Measurements from ENCODE around the gene SEZ6L2. TPM values are rescaled to one million over a fixed set of nuclear protein-coding genes. Genes with fewer than 3 reads are reported as not detected.

The SEZ6L2 gene
- total and polyA plus RNA-seq, 2 of the 13 experiments (the other 11 are each of a cell fraction or from before 2014, with no cell fraction given), result 14.9 to 16.9 TPM

GRCh38 chr16:29913514-29913913 lies 14.2 kb upstream of the SEZ6L2 start:
- ATAC-seq (no peak), FAIRE-seq (no peak), DNase-seq (ENCODE audit: low spot score) (no peak)
- Histone ChIP-seq H3K79me2 (ENCODE audit: insufficient read depth, low read length) (no peaks in the 10 kb centered on the region), H3K36me3 (replicated peaks in 1 of 2; ENCODE audit: control insufficient read depth in 1 of 2, insufficient read depth in 2 of 2, low read length in 2 of 2) (no peaks in the 10 kb centered on the region; a peak in 2 of 5 replicates), H4K20me1 (ENCODE audit: insufficient read depth, low read length) (no peaks in the 10 kb centered on the region), H3K27ac (ENCODE audit: extremely low read length, insufficient read depth, low read length) (no peak overlapping the region), H2AFZ (ENCODE audit: low read length) (no peak overlapping the region), H3K9ac (ENCODE audit: insufficient read depth, low read depth, low read length) (no peak overlapping the region), H3K4me1 (ENCODE audit: insufficient read depth, low read length) (peaks cover 14% of the 10 kb centered on the region), H3K27me3 (ENCODE audit: control insufficient read depth in 1 of 2, insufficient read depth in 2 of 2, low read length in 2 of 2) (no peaks in the 10 kb centered on the region), H3K4me3 (replicated peaks in 1 of 3; ENCODE audit: insufficient read depth in 1 of 3, low read depth in 2 of 3, low read length in 3 of 3) (no peak overlapping the region), H3K9me3 (ENCODE audit: low read length) (no peaks in the 10 kb centered on the region), H3K4me2 (ENCODE audit: low read depth, low read length) (no peak overlapping the region)
- POLR2A ChIA-PET, result interaction anchor here (4.8 to 6.2 kb wide), 2 partner anchors 12 to 13 kb away, joined by 34 to 49 read pairs; partner anchors contain the start of genes ASPHD1, KCTD13 and SEZ6L2
- WGBS (ENCODE audit: low lambda C conversion rate), result 93% methylated on average over 8 of the region's 8 CpGs
- CTCF ChIA-PET (ENCODE audit: low intra/inter-chr PET ratio, low total read pairs), result no interaction called here
- intact Hi-C loops (cut with micrococcal nuclease; ENCODE audit: unreplicated experiment), result no loop called here
- in situ Hi-C loops (cut with HindIII; ENCODE audit: extremely low pct_ligation_motif_present, low pct_unique_long_range_greater_than_20kb), result no loop called here
- no TSS peak for BruUV-seq (replicated peaks)
- TF ChIP-seq AGO2 (optimal IDR thresholded peaks at IDR 0.05; ENCODE audit: low read depth, low read length) (peak; percentile 36), ARID5B (CRISPR knock-in tag; IDR thresholded peaks at IDR 0.05) (no peak)

- intact Hi-C loops (cut with micrococcal nuclease; ENCODE audit: unreplicated experiment), result no loop called here
- Histone ChIP-seq H3K27ac (ENCODE audit: extremely low read length, insufficient read depth, low read length) (no peak overlapping the region), H3K4me1 (ENCODE audit: insufficient read depth, low read length) (peaks cover 19% of the 10 kb centered on the region), H2AFZ (ENCODE audit: low read length) (no peak overlapping the region), H3K79me2 (ENCODE audit: insufficient read depth, low read length) (no peaks in the 10 kb centered on the region), H3K36me3 (replicated peaks in 1 of 2; ENCODE audit: control insufficient read depth in 1 of 2, insufficient read depth in 2 of 2, low read length in 2 of 2) (no peaks in the 10 kb centered on the region; a peak in 2 of 5 replicates), H3K9ac (ENCODE audit: insufficient read depth, low read depth, low read length) (no peak overlapping the region), H4K20me1 (ENCODE audit: insufficient read depth, low read length) (no peaks in the 10 kb centered on the region), H3K9me3 (ENCODE audit: low read length) (no peaks in the 10 kb centered on the region), H3K4me3 (replicated peaks in 1 of 3; ENCODE audit: insufficient read depth in 1 of 3, low read depth in 2 of 3, low read length in 3 of 3) (no peak overlapping the region), H3K27me3 (ENCODE audit: control insufficient read depth in 1 of 2, insufficient read depth in 2 of 2, low read length in 2 of 2) (no peaks in the 10 kb centered on the region), H3K4me2 (ENCODE audit: low read depth, low read length) (no peak overlapping the region)
- ChIA-PET CTCF (ENCODE audit: low intra/inter-chr PET ratio, low total read pairs) (no interaction called here), POLR2A (interaction anchor here (1.3 to 6.2 kb wide), 2 partner anchors 11 to 14 kb away, joined by 7 to 49 read pairs; partner anchors contain the start of genes ASPHD1, KCTD13 and SEZ6L2)
- ATAC-seq (peak; percentile 19), FAIRE-seq (no peak), DNase-seq (ENCODE audit: low spot score) (no peak)
- in situ Hi-C loops (cut with HindIII; ENCODE audit: extremely low pct_ligation_motif_present, low pct_unique_long_range_greater_than_20kb), result no loop called here
- TF ChIP-seq ZNF552 (CRISPR knock-in tag; IDR thresholded peaks at IDR 0.05; ENCODE audit: borderline replicate concordance) (0 out of 2 replicates have a peak, but pooled peaks have one; percentile 32), ZNF280B (CRISPR knock-in tag; IDR thresholded peaks at IDR 0.05; ENCODE audit: borderline replicate concordance) (peak; percentile 35; the same call in 1 of the 2 replicates), AGO2 (optimal IDR thresholded peaks at IDR 0.05; ENCODE audit: low read depth, low read length) (peak; percentile 93), ZNF615 (CRISPR knock-in tag; IDR thresholded peaks at IDR 0.05; ENCODE audit: borderline replicate concordance) (no peak), TP53 (CRISPR knock-in tag; conservative IDR thresholded peaks at IDR 0.05) (no peak), GTF3A (CRISPR knock-in tag; conservative IDR thresholded peaks at IDR 0.05) (no peak), SP1 (IDR thresholded peaks at IDR 0.05) (no peak), SP1 (CRISPR knock-in tag; IDR thresholded peaks at IDR 0.05) (no peak)
- WGBS (ENCODE audit: low lambda C conversion rate), result 94% methylated on average over 10 of the region's 11 CpGs
- no TSS peak for BruUV-seq (replicated peaks)
Observed at GRCh38 chr16:29912087-29912486, 12.7 kb upstream of the SEZ6L2 start.

Data from HepG2 (cell line).